ENCODE measurements around the gene CYP4B1. TPM values are rescaled to one million over a fixed set of nuclear protein-coding genes. Genes with fewer than 3 reads are reported as not detected.
"Not testable (repeated sequence)": the region's sequence is repeated elsewhere in the genome, so short reads cannot be mapped to it uniquely, and the experiment has no call there.

CYP4B1 gene
- total and polyA plus RNA-seq, 2 donors (not counting 3 experiments of a cell fraction or from before 2014, with no cell fraction given) = not detected

DNA sequence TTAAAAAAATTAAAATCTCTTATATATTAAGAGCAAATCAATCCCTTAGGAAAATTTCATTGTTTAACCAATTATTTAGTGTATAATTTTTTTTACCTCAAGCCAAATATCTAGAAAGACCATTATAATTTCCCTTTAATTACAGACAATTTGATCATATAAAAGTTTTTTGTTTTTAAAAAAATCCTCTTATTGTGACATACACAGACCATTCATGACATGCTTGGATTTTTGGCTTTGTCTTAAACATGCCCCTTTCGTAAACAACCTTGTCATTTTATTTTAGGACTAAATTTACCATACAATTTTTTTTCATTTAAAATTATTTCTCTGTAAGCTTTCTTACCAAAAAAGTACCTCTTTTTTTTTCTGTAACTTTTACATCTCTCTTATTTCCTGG is 14.2 kb upstream of the CYP4B1 start:
- Histone ChIP-seq H2AFZ (ENCODE audit: low read depth, low read length) (no peak overlapping the region), H3K36me3 (ENCODE audit: control insufficient read depth in 2 of 2, extremely low read depth in 1 of 2, insufficient read depth in 2 of 2, low read length in 2 of 2) (no peaks in the 10 kb centered on the region), H3K9me3 (replicated peaks; ENCODE audit: control insufficient read depth, insufficient read depth, low read length) (no peaks in the 10 kb centered on the region), H3K27ac (ENCODE audit: insufficient read depth, low read depth, low read length) (no peak overlapping the region), H3K4me2 (ENCODE audit: insufficient read depth, low read length) (no peak overlapping the region), H3K27me3 (ENCODE audit: control insufficient read depth in 2 of 2, insufficient read depth in 2 of 2, low read length in 2 of 2) (no peaks in the 10 kb centered on the region), H3K4me3 (replicated peaks in 1 of 3; ENCODE audit: insufficient read depth in 1 of 3, low read depth in 1 of 3, low read length in 3 of 3) (no peak overlapping the region), H3K9me1 (replicated peaks; ENCODE audit: control insufficient read depth, extremely low read depth, insufficient read depth, low read length) (no peaks in the 10 kb centered on the region), H3K9ac (replicated peaks; ENCODE audit: extremely low read depth, insufficient read depth, low read length) (no peak overlapping the region), H4K20me1 (replicated peaks; ENCODE audit: control insufficient read depth, extremely low read depth, insufficient read depth, low read length) (no peaks in the 10 kb centered on the region), H3K79me2 (ENCODE audit: control insufficient read depth, insufficient read depth, low read length) (no peaks in the 10 kb centered on the region), H3K4me1 (ENCODE audit: control insufficient read depth, extremely low read depth, insufficient read depth, low read length) (no peaks in the 10 kb centered on the region)
- DNase-seq (ENCODE audit: low read depth, low spot score) (no peak), FAIRE-seq (no peak)
- CTCF ChIA-PET = no interaction called here
- intact Hi-C loops (cut with micrococcal nuclease) = no loop called here
- TF ChIP-seq FOS (IDR thresholded peaks at IDR 0.05; ENCODE audit: borderline replicate concordance, insufficient read depth, low read length) (no peak), POLR2AphosphoS5 (IDR thresholded peaks at IDR 0.05; ENCODE audit: insufficient read depth, low read depth, low read length) (no peak), POLR2A (IDR thresholded peaks at IDR 0.05; ENCODE audit: low read depth, low read length) (no peak), EZH2 (IDR thresholded peaks at IDR 0.05; ENCODE audit: borderline replicate concordance, low read depth, low read length, severe bottlenecking) (no peak), JUN (IDR thresholded peaks at IDR 0.05; ENCODE audit: borderline replicate concordance, insufficient read depth, insufficient read length, low read depth) (no peak)
- TF ChIP-seq, protein P1, sequence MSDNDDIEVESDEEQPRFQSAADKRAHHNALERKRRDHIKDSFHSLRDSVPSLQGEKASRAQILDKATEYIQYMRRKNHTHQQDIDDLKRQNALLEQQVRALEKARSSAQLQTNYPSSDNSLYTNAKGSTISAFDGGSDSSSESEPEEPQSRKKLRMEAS (IDR thresholded peaks at IDR 0.05; ENCODE audit: insufficient read depth, insufficient read length) = no peak
- BruUV-seq (replicated peaks) = no TSS peak
- POLR2A ChIA-PET = no interaction called here
- dilution Hi-C loops (cut with MboI; ENCODE audit: extremely low pct_ligation_motif_present, low sequenced_read_pairs) = no loop called here

- H3K9me3 ChIP-seq (replicated peaks; ENCODE audit: control insufficient read depth, insufficient read depth, low read length); H3K4me3 ChIP-seq (replicated peaks in 1 of 3; ENCODE audit: insufficient read depth in 1 of 3, low read depth in 1 of 3, low read length in 3 of 3); H3K4me1 ChIP-seq (ENCODE audit: control insufficient read depth, extremely low read depth, insufficient read depth, low read length); H3K79me2 ChIP-seq (ENCODE audit: control insufficient read depth, insufficient read depth, low read length); H3K4me2 ChIP-seq (ENCODE audit: insufficient read depth, low read length); H3K9ac ChIP-seq (replicated peaks; ENCODE audit: extremely low read depth, insufficient read depth, low read length); H3K27me3 ChIP-seq (ENCODE audit: control insufficient read depth in 2 of 2, insufficient read depth in 2 of 2, low read length in 2 of 2); dilution Hi-C loops (cut with MboI; ENCODE audit: extremely low pct_ligation_motif_present, low sequenced_read_pairs); FAIRE-seq; BruUV-seq (replicated peaks); H4K20me1 ChIP-seq (replicated peaks; ENCODE audit: control insufficient read depth, extremely low read depth, insufficient read depth, low read length); CTCF ChIA-PET; H3K27ac ChIP-seq (ENCODE audit: insufficient read depth, low read depth, low read length); DNase-seq (ENCODE audit: low read depth, low spot score); intact Hi-C loops (cut with micrococcal nuclease); H2AFZ ChIP-seq (ENCODE audit: low read depth, low read length); POLR2A ChIA-PET; H3K9me1 ChIP-seq (replicated peaks; ENCODE audit: control insufficient read depth, extremely low read depth, insufficient read depth, low read length); H3K36me3 ChIP-seq (ENCODE audit: control insufficient read depth in 2 of 2, extremely low read depth in 1 of 2, insufficient read depth in 2 of 2, low read length in 2 of 2): not testable (repeated sequence)
Measured at GRCh38 chr1:46788634-46789033, 10.2 kb upstream of the CYP4B1 start.
